RPMI8226 (cell line): ENCODE results near the gene NKPD1.

Experiments
- DNase-seq: peaks from one replicate; pipeline ENCODE4 v3.0.0-alpha.2; 2015

NKPD1 gene

GRCh38 chr19:45136507-45137178, 24.1 kb downstream of the NKPD1 start:
- DNase-seq, result peak; percentile 59

GRCh38 chr19:45135176-45135885, 25.5 kb downstream of the NKPD1 start:
- DNase-seq, result no peak

GRCh38 chr19:45133661-45134060, 27.1 kb downstream of the NKPD1 start:
- no peak for DNase-seq

- peak; percentile 31 for DNase-seq
Observed at GRCh38 chr19:45130888-45131615, 29.7 kb downstream of the NKPD1 start.

- no peak for DNase-seq
Observed at GRCh38 chr19:45130236-45130635, 30.5 kb downstream of the NKPD1 start.

GRCh38 chr19:45128806-45129205, 32.0 kb downstream of the NKPD1 start:
- no peak for DNase-seq

GRCh38 chr19:45128146-45128545, 32.6 kb downstream of the NKPD1 start:
- DNase-seq, result no peak

- no peak for DNase-seq
Observed at GRCh38 chr19:45126654-45127053, 34.1 kb downstream of the NKPD1 start.

GRCh38 chr19:45125975-45126493, 34.7 kb downstream of the NKPD1 start:
- DNase-seq, result peak; percentile 67

- DNase-seq, result no peak
Observed at GRCh38 chr19:45125360-45125759, 35.4 kb downstream of the NKPD1 start.

- no peak for DNase-seq
Observed at GRCh38 chr19:45124021-45124420, 36.8 kb downstream of the NKPD1 start.

- DNase-seq, result no peak
Observed at GRCh38 chr19:45123440-45123850, 37.3 kb downstream of the NKPD1 start.

GRCh38 chr19:45122832-45123231, 38.0 kb downstream of the NKPD1 start:
- no peak for DNase-seq

GRCh38 chr19:45121827-45122345, 38.9 kb downstream of the NKPD1 start:
- DNase-seq, result no peak

GRCh38 chr19:45119582-45119981, 41.2 kb downstream of the NKPD1 start:
- DNase-seq, result no peak

- peak; percentile 87 for DNase-seq
Observed at GRCh38 chr19:45118591-45119355, 42.0 kb downstream of the NKPD1 start.

- DNase-seq, result peak; percentile 10
Observed at GRCh38 chr19:45118106-45118505, 42.7 kb downstream of the NKPD1 start.

- DNase-seq, result peak; percentile 50
Observed at GRCh38 chr19:45117671-45118070, 43.1 kb downstream of the NKPD1 start.

GRCh38 chr19:45117167-45117594, 43.6 kb downstream of the NKPD1 start:
- peak; percentile 81 for DNase-seq

- DNase-seq, result no peak
Observed at GRCh38 chr19:45115809-45116615, 44.8 kb downstream of the NKPD1 start.

- peak; percentile 53 for DNase-seq
Observed at GRCh38 chr19:45114116-45114515, 46.7 kb downstream of the NKPD1 start.

- peak; percentile 61 for DNase-seq
Observed at GRCh38 chr19:45113628-45114027, 47.2 kb downstream of the NKPD1 start.
